ENCODE data around the gene U2SURP. TPM values are rescaled to one million over a fixed set of nuclear protein-coding genes. Genes with fewer than 3 reads are reported as not detected.
"Not testable (repeated sequence)": the region's sequence is repeated elsewhere in the genome, so short reads cannot be mapped to it uniquely, and the experiment has no call there.

Gene U2SURP
- total and polyA plus RNA-seq, 12 donors: 14.1 to 49.3 (median 40.2) TPM

DNA sequence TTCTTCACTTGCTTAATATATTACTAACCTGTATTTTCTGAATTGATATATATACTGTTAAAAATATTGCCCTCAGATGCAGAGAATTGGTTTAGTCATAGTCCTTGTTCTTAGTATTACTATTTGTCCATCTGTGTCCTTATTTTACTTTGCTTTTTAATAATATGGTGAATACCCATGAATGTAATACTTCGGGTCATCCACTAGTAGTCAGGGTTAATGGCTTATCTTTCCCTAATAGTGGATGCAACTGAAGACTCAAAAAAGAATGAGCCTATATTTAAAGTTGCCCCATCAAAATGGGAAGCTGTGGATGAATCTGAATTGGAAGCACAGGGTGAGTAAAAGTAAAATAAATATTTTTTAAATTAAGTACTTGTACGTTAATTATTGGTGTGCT lies 36.5 kb downstream of the U2SURP start:
- no peaks in the 10 kb centered on the region for H3K27me3 ChIP-seq
- H3K36me3 ChIP-seq: peaks cover 0 to 100% (median 24%) of the 10 kb centered on the region in 9 donors
- intact Hi-C loops (cut with DNase I): no loop called here
- H3K9me3 ChIP-seq: no peaks in the 10 kb centered on the region
- no peak for DNase-seq
- no peak overlapping the region for H3K4me3 ChIP-seq
- peaks cover 0 to 15% (median 0%) of the 10 kb centered on the region in 9 donors for H3K4me1 ChIP-seq
- WGBS, 2 donors: 92 to 94% methylated on average over 2 of the region's 2 CpGs
- no peak for ATAC-seq
- no peak overlapping the region for H3K27ac ChIP-seq
- TF ChIP-seq, protein P1, sequence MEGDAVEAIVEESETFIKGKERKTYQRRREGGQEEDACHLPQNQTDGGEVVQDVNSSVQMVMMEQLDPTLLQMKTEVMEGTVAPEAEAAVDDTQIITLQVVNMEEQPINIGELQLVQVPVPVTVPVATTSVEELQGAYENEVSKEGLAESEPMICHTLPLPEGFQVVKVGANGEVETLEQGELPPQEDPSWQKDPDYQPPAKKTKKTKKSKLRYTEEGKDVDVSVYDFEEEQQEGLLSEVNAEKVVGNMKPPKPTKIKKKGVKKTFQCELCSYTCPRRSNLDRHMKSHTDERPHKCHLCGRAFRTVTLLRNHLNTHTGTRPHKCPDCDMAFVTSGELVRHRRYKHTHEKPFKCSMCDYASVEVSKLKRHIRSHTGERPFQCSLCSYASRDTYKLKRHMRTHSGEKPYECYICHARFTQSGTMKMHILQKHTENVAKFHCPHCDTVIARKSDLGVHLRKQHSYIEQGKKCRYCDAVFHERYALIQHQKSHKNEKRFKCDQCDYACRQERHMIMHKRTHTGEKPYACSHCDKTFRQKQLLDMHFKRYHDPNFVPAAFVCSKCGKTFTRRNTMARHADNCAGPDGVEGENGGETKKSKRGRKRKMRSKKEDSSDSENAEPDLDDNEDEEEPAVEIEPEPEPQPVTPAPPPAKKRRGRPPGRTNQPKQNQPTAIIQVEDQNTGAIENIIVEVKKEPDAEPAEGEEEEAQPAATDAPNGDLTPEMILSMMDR (IDR thresholded peaks at IDR 0.05): peak in 2 of 9 donors; percentile 5 to 13

DNA sequence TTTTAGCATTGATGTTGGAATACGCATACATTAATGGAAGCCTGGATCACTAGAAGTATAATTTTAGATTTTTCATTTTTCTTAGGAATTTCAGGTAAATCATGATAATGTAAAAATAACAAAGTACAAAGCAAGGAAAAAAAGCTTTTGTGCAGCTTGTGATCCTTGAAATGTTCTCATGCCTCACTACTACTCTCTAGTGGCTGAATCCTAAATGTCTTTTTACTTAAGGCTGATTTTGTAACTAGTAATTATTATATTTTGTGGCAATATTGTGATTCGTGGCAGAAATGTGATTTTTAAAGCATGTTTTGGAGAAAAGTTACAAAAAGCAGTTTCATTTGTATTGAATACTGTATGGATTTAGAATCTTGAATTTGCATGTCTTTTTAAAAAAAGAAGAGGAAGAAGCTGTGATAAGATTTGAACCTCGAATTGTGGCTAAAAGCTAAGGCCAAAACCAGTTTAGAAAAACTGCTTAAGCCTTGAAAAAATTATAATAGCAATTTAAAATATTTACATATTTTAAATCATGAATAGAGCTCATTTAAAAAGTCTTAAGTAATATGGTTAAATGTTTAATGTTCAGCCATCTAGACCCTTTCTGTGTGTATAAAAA lies 39.0 kb downstream of the U2SURP start:
- DNase-seq (no peak), ATAC-seq (no peak)
- no peaks in the 10 kb centered on the region for H3K9me3 ChIP-seq
- peaks cover 0 to 100% (median 38%) of the 10 kb centered on the region in 9 donors for H3K36me3 ChIP-seq
- WGBS, 2 donors: 81 to 90% methylated on average over 3 of the region's 3 CpGs
- peaks cover 0 to 13% (median 0%) of the 10 kb centered on the region in 9 donors for H3K4me1 ChIP-seq
- no peaks in the 10 kb centered on the region for H3K27me3 ChIP-seq
- TF ChIP-seq, protein P1 (IDR thresholded peaks at IDR 0.05): peak in 7 of 9 donors; percentile 22 to 52 (median 42)
- intact Hi-C loops (cut with DNase I): no loop called here
- no peak overlapping the region for H3K27ac ChIP-seq
- H3K4me3 ChIP-seq: no peak overlapping the region

DNA sequence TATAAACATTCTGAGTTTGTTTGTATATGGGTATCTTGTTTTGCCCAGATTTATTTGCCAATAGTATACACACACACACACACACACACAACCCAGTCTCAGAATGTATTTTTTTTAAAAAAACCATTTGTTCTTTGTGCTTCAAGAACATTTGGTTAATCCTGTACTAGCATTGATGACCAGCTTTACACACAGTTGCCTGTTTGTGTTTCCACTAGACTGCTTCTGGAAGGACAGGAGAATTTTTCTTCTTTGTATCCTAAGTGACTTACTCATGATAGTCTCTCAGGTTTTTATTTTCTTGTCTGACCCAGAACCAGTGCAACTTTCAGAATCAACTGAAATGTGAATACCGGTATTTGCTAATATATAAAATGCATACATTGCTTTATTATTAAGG lies 40.5 kb downstream of the U2SURP start:
- H3K4me1 ChIP-seq: peaks cover 0 to 9% (median 0%) of the 10 kb centered on the region in 9 donors
- TF ChIP-seq, protein P1 (IDR thresholded peaks at IDR 0.05): no peak
- H3K9me3 ChIP-seq: no peaks in the 10 kb centered on the region
- 97 to 100% methylated on average over 1 of the region's 1 CpG for WGBS, 2 donors
- intact Hi-C loops (cut with DNase I): no loop called here
- H3K36me3 ChIP-seq: peaks cover 0 to 91% (median 40%) of the 10 kb centered on the region in 9 donors
- no peak for DNase-seq
- no peak for ATAC-seq
- H3K27ac ChIP-seq: no peak overlapping the region
- H3K27me3 ChIP-seq: no peaks in the 10 kb centered on the region
- no peak overlapping the region for H3K4me3 ChIP-seq

DNA sequence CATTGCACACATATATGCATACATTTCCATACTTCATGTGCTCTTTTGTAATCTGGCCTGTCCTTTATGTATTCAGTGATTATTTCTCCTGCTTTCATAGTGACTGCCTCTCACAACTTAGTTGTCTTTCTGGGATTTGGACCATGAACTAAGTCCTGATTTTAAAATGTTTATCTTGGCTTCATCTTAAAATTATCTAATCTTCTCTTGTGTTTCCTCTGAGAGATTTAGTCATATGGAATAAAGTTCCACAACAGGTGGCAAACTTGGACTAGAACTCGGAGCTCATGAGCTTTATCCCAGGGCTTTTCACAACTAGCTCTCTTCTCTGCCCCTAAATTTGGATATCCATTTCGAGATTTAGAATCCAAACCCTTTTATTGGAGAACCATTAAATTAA lies 44.3 kb downstream of the U2SURP start:
- H3K4me1 ChIP-seq: peaks cover 0 to 9% (median 0%) of the 10 kb centered on the region in 9 donors
- H3K9me3 ChIP-seq: no peaks in the 10 kb centered on the region
- no peak overlapping the region for H3K4me3 ChIP-seq
- intact Hi-C loops (cut with DNase I): no loop called here
- no peak for DNase-seq
- no peak overlapping the region for H3K27ac ChIP-seq
- H3K36me3 ChIP-seq: peaks cover 0 to 78% (median 35%) of the 10 kb centered on the region in 9 donors
- no peaks in the 10 kb centered on the region for H3K27me3 ChIP-seq
- TF ChIP-seq, protein P1 (IDR thresholded peaks at IDR 0.05): no peak
- ATAC-seq: no peak
- WGBS, 2 donors: 75 to 76% methylated on average over 2 of the region's 2 CpGs

DNA sequence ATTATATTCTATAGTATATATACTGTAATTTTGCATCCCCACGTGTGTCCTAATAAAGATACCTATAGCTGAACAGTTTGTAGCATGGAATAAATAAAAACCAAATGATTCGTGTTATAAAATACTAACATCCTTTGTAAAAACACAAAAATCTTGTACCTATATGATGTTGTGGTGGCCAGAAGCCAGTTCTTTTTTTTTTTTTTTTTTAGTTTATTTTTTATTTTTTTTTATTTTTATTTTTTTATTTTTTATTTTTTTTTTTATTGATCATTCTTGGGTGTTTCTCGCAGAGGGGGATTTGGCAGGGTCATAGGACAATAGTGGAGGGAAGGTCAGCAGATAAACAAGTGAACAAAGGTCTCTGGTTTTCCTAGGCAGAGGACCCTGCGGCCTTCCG lies 44.7 kb downstream of the U2SURP start:
- H3K9me3 ChIP-seq; ATAC-seq; H3K27ac ChIP-seq; DNase-seq; H3K27me3 ChIP-seq; H3K4me1 ChIP-seq; intact Hi-C loops (cut with DNase I); H3K4me3 ChIP-seq: not testable (repeated sequence)
- peaks cover 0 to 78% (median 36%) of the 10 kb centered on the region in 9 donors for H3K36me3 ChIP-seq
- WGBS, 2 donors: 90 to 95% methylated on average over 5 of the region's 5 CpGs
